HG03097 (cell line): ENCODE measurements around the gene ADGRF5.

Experiments
- ATAC-seq: cut with Tn5 transposase; IDR thresholded peaks from one replicate; pipeline ENCODE4 v1.9.1; 2021; ENCODE audit not compliant: unreplicated experiment, low FRiP score

The ADGRF5 gene

GRCh38 chr6:46921731-46922130 lies at the start of gene ADGRF5:
TSS of gene ADGRF5 (minus strand) at chr6:46921938. CDS start at chr6:46906762, 15,176 bp downstream.
- ATAC-seq, result no peak

GRCh38 chr6:46969206-46969605 lies 47.5 kb upstream of the ADGRF5 start:
- ATAC-seq, result no peak

GRCh38 chr6:46967826-46968349 lies 46.1 kb upstream of the ADGRF5 start:
- no peak for ATAC-seq

- ATAC-seq, result no peak
Measured at GRCh38 chr6:46964716-46965519, 43.2 kb upstream of the ADGRF5 start.

- ATAC-seq, result no peak
Measured at GRCh38 chr6:46963626-46964025, 41.9 kb upstream of the ADGRF5 start.

GRCh38 chr6:46963039-46963438 lies 41.3 kb upstream of the ADGRF5 start:
- ATAC-seq, result no peak

GRCh38 chr6:46961711-46962110 lies 40.0 kb upstream of the ADGRF5 start:
- no peak for ATAC-seq

GRCh38 chr6:46961232-46961631 lies 39.5 kb upstream of the ADGRF5 start:
- ATAC-seq, result no peak

- no peak for ATAC-seq
Measured at GRCh38 chr6:46959419-46959818, 37.7 kb upstream of the ADGRF5 start.

- ATAC-seq, result no peak
Measured at GRCh38 chr6:46956409-46956808, 34.7 kb upstream of the ADGRF5 start.

- no peak for ATAC-seq
Measured at GRCh38 chr6:46954837-46955451, 33.2 kb upstream of the ADGRF5 start.

GRCh38 chr6:46953921-46954320 lies 32.2 kb upstream of the ADGRF5 start:
- ATAC-seq, result no peak

GRCh38 chr6:46949632-46950280 lies 28.0 kb upstream of the ADGRF5 start:
- no peak for ATAC-seq

GRCh38 chr6:46948699-46949098 lies 27.0 kb upstream of the ADGRF5 start:
- ATAC-seq, result no peak

- no peak for ATAC-seq
Measured at GRCh38 chr6:46947497-46947896, 25.8 kb upstream of the ADGRF5 start.

- ATAC-seq, result no peak
Measured at GRCh38 chr6:46940433-46941226, 18.9 kb upstream of the ADGRF5 start.

- ATAC-seq, result no peak
Measured at GRCh38 chr6:46937642-46938041, 15.9 kb upstream of the ADGRF5 start.

- ATAC-seq, result no peak
Measured at GRCh38 chr6:46935687-46936086, 13.9 kb upstream of the ADGRF5 start.

- no peak for ATAC-seq
Measured at GRCh38 chr6:46933751-46934150, 12.0 kb upstream of the ADGRF5 start.

- no peak for ATAC-seq
Measured at GRCh38 chr6:46932526-46933319, 11.0 kb upstream of the ADGRF5 start.
